Lung (tissue), 5 donors: Measurements from ENCODE around the gene PRR4. TPM values are rescaled to one million over a fixed set of nuclear protein-coding genes. Genes with fewer than 3 reads are reported as not detected.

Experiments used
- polyA plus RNA-seq, 2 donors: library from polyadenylated mRNA; stranded (reverse); fragments of 200-250 nt; gene quantifications; one replicate each; pipeline ENCODE4 v1.2.1, GENCODE V29; 2013
- small RNA-seq: library from RNA; depleted of rRNA; stranded (forward); fragments of <200 nt; gene quantifications from one replicate; pipeline ENCODE3, GENCODE V24; 2014; ENCODE audit warnings: low replicate concordance
- total RNA-seq, 2 donors: library from RNA; depleted of rRNA in 1 of 2; stranded (reverse); fragments of >200 nt in 1 of 2; gene quantifications; one replicate each; pipeline ENCODE4 v1.2.1, GENCODE V29; 2014 to 2021
- donor health status: Bipolar disorder and iron deficiency.
- donor health status: healthy.
- donor health status: DM: yes; HTN: yes; CAD: no.

The PRR4 gene
- total and polyA plus RNA-seq, 4 donors: 2.2 to 7.3 (median 3.5) TPM

Small RNA genes lying within 50 kb of the gene (small RNA-seq; reads per million reads assigned to genes)
- gene PRR4: not detected

Other genes with a start within 250 kb of the PRR4 start
- 10 to 100 TPM; 19.7 to 26.4 TPM for gene MAGOHB, start 235.9 kb downstream of the PRR4 start, total RNA-seq
- 10 to 100 TPM; 19.3 to 39.7 TPM for gene MAGOHB, start 235.9 kb downstream of the PRR4 start, polyA plus RNA-seq
- gene STYK1, start 175.4 kb downstream of the PRR4 start, total RNA-seq: 1 to 10 TPM in 1 of 2 donors, under 1 TPM in 1; 0.77 to 1.0 TPM
- gene STYK1, start 175.4 kb downstream of the PRR4 start, polyA plus RNA-seq: 1 to 10 TPM in 1 of 2 donors, under 1 TPM in 1; 0.67 to 1.3 TPM
- 100 to 1,000 TPM; 134 to 299 TPM for gene YBX3, start 126.2 kb downstream of the PRR4 start, total RNA-seq
- gene YBX3, start 126.2 kb downstream of the PRR4 start, polyA plus RNA-seq: 100 to 1,000 TPM; 228 to 276 TPM
- gene TAS2R7, start 46.8 kb downstream of the PRR4 start, total RNA-seq: under 1 TPM in 1 of 2 donors, not detected in 1; 0.31 TPM
- not detected for gene TAS2R7, start 46.8 kb downstream of the PRR4 start, polyA plus RNA-seq
- not detected for gene TAS2R8, start 42.2 kb downstream of the PRR4 start, total RNA-seq
- gene TAS2R8, start 42.2 kb downstream of the PRR4 start, polyA plus RNA-seq: not detected
- gene TAS2R9, start 39.3 kb downstream of the PRR4 start, total RNA-seq: not detected
- not detected for gene TAS2R9, start 39.3 kb downstream of the PRR4 start, polyA plus RNA-seq
- 1 to 10 TPM in 1 of 2 donors, under 1 TPM in 1; 0.80 to 2.1 TPM for gene TAS2R10, start 23.1 kb downstream of the PRR4 start, total RNA-seq
- under 1 TPM in 1 of 2 donors, not detected in 1; 0.18 TPM for gene TAS2R10, start 23.1 kb downstream of the PRR4 start, polyA plus RNA-seq
- 10 to 100 TPM; 23.1 to 92.5 TPM for gene PRH1, start 34.8 kb upstream of the PRR4 start, total RNA-seq
- 1 to 10 TPM; 1.9 to 3.1 TPM for gene PRH1, start 34.8 kb upstream of the PRR4 start, polyA plus RNA-seq
- 10 to 100 TPM in 1 of 2 donors, 1 to 10 TPM in 1; 1.7 to 13.5 TPM for gene TAS2R13, start 60.1 kb upstream of the PRR4 start, total RNA-seq
- gene TAS2R13, start 60.1 kb upstream of the PRR4 start, polyA plus RNA-seq: not detected
- not detected for gene PRH2, start 79.8 kb upstream of the PRR4 start, total RNA-seq
- gene PRH2, start 79.8 kb upstream of the PRR4 start, polyA plus RNA-seq: under 1 TPM; 0.30 to 0.31 TPM
- 10 to 100 TPM in 1 of 2 donors, 1 to 10 TPM in 1; 3.0 to 13.5 TPM for gene TAS2R14, start 89.8 kb upstream of the PRR4 start, total RNA-seq
- gene TAS2R14, start 89.8 kb upstream of the PRR4 start, polyA plus RNA-seq: 1 to 10 TPM in 1 of 2 donors, under 1 TPM in 1; 0.48 to 1.0 TPM
- 10 to 100 TPM in 1 of 2 donors, 1 to 10 TPM in 1; 1.8 to 11.1 TPM for gene TAS2R50, start 137.4 kb upstream of the PRR4 start, total RNA-seq
- gene TAS2R50, start 137.4 kb upstream of the PRR4 start, polyA plus RNA-seq: under 1 TPM in 1 of 2 donors, not detected in 1; 0.03 TPM
- 10 to 100 TPM in 1 of 2 donors, 1 to 10 TPM in 1; 1.7 to 21.2 TPM for gene TAS2R20, start 148.8 kb upstream of the PRR4 start, total RNA-seq
- under 1 TPM; 0.08 to 0.16 TPM for gene TAS2R20, start 148.8 kb upstream of the PRR4 start, polyA plus RNA-seq
- 10 to 100 TPM in 1 of 2 donors, 1 to 10 TPM in 1; 3.2 to 25.0 TPM for gene TAS2R19, start 173.1 kb upstream of the PRR4 start, total RNA-seq
- under 1 TPM; 0.13 to 0.14 TPM for gene TAS2R19, start 173.1 kb upstream of the PRR4 start, polyA plus RNA-seq
- 10 to 100 TPM in 1 of 2 donors, 1 to 10 TPM in 1; 3.2 to 20.1 TPM for gene TAS2R31, start 181.9 kb upstream of the PRR4 start, total RNA-seq
- gene TAS2R31, start 181.9 kb upstream of the PRR4 start, polyA plus RNA-seq: under 1 TPM; 0.14 to 0.26 TPM
- 10 to 100 TPM in 1 of 2 donors, 1 to 10 TPM in 1; 1.6 to 11.2 TPM for gene TAS2R46, start 212.8 kb upstream of the PRR4 start, total RNA-seq
- not detected for gene TAS2R46, start 212.8 kb upstream of the PRR4 start, polyA plus RNA-seq
- 10 to 100 TPM in 1 of 2 donors, 1 to 10 TPM in 1; 1.0 to 15.1 TPM for gene TAS2R43, start 242.8 kb upstream of the PRR4 start, total RNA-seq
- not detected for gene TAS2R43, start 242.8 kb upstream of the PRR4 start, polyA plus RNA-seq